Right lobe of liver (tissue), 6 donors: ENCODE results near the gene REG4. TPM values are rescaled to one million over a fixed set of nuclear protein-coding genes. Genes with fewer than 3 reads are reported as not detected.
A peak's percentile ranks its signal among the peaks of the same experiment; 100 is the strongest.
"Not testable (repeated sequence)": the region's sequence is repeated elsewhere in the genome, so short reads cannot be mapped to it uniquely, and the experiment has no call there.

Source experiments
- ATAC-seq, 4 donors: fragments of 200-7000 bp; cut with Tn5 transposase; one replicate each; pipeline ENCODE4 v1.9.1; 2020; ENCODE audit warnings: mild to moderate bottlenecking in 4 of 4, moderate library complexity in 4 of 4
- DNase-seq, 3 donors: peaks; one replicate each; pipeline ENCODE4 v3.0.0-alpha.2; 2020
- H3K27ac ChIP-seq, 3 donors: fragments of 200-600 bp; one replicate each; pipeline ENCODE4 v1.8.0; 2022
- H3K27me3 ChIP-seq, 2 donors: fragments of 200-600 bp; one replicate each; pipeline ENCODE4 v1.8.0; 2022
- H3K36me3 ChIP-seq, 4 donors: fragments of 200-600 bp; sonication (generic) in 1 of 4; one replicate each; pipeline versions ENCODE4 v1.5.1 to v1.8.0; 2017 to 2022; ENCODE audit warnings: control low read depth in 1 of 4
- H3K4me1 ChIP-seq, 4 donors: fragments of 200-600 bp; sonication (generic) in 1 of 4; one replicate each; pipeline versions ENCODE4 v1.5.1 to v1.8.0; 2017 to 2022; ENCODE audit warnings: control low read depth in 1 of 4
- H3K4me3 ChIP-seq, 3 donors: fragments of 200-600 bp; one replicate each; pipeline ENCODE4 v1.8.0; 2022
- H3K9me3 ChIP-seq, 4 donors: fragments of 200-600 bp; sonication (generic) in 1 of 4; one replicate each; pipeline versions ENCODE4 v1.5.1 to v1.8.0; 2017 to 2022; ENCODE audit warnings: control low read depth in 1 of 4
- POLR2A ChIP-seq: fragments of 450-650 bp; IDR thresholded peaks from one replicate; pipeline ENCODE4 v1.6.1; 2017; ENCODE audit warnings: antibody characterized with exemption, mild to moderate bottlenecking
- WGBS: methylation state at CpG from one replicate; pipeline ENCODE4 v1.1.6; 2018; ENCODE audit warnings: low coverage, low lambda C conversion rate; ENCODE audit not compliant: insufficient coverage; ENCODE audit errors: missing lambda C conversion rate; 5-methylcytosine and 5-hydroxymethylcytosine counted together
- intact Hi-C, 2 donors: fragments of 100-400 bp; cut with DNase I; formaldehyde crosslinking; loops; one replicate each; pipeline versions ENCODE4 v1.11.2 to v1.14.1; 2022
- long read RNA-seq: library from polyadenylated mRNA; unstranded; transcript quantifications from one replicate; pipeline ENCODE4 v2.0.0, GENCODE V29; 2019
- total RNA-seq, 6 experiments: library from RNA; depleted of rRNA in 2 of 6; stranded (reverse); fragments of >200 nt in 2 of 6; fragmentation: NEBNext Ultra II Directional in 3 of 6; extraction: Animal tissue kit (Norgen Biotek cat#: 25700) in 3 of 6; gene quantifications; one replicate each; pipeline versions ENCODE4 v1.1.0 to v1.2.4, GENCODE V29; 2016 to 2023
- TF ChIP-seq, protein P1 (sequence below), 4 donors: fragments of 200-600 bp in 3 of 4; fragments of 450-650 bp in 1 of 4; IDR thresholded peaks; one replicate each; pipeline versions ENCODE4 v1.5.1 to v1.8.0; 2016 to 2022; ENCODE audit warnings: antibody characterized with exemption in 4 of 4, mild to moderate bottlenecking in 2 of 4
- donor health status: DM: no; HTN: yes; CAD: no.
- donor health status: DM: no; HTN: no; CAD: no.
- donor health status: DM: no; HTN: no; CAD: no.
- donor health status: DM: no; HTN: yes; CAD: no.
- donor health status: DM: no; HTN: yes; CAD: no.

The REG4 gene
- under 1 TPM in 1 of 6 experiments, not detected in 5; 0.20 TPM for total RNA-seq
- long read RNA-seq: 0 reads

DNA sequence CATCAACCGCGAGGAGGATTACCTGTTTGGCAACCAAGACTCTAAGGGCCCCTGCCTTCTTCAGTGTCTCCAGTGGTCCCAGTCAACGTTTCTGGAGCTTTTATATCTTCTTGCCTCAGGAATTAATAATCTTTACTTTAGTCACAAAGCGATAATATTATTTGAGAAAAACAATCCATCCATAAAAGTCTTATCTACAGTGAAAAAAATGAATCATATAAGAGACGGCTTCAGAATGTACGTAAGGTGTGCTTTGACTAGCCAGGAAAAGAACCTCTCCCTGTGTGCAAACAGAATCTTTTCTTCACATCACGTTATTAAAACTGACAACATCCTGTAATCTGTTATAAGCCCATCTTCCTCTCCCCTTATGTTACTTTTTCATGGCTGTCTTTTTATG, at the start of gene REG4:
Gene REG4 (minus strand): TSS at position 74 of the 400 bp plus-strand sequence. CDS start 2,691 bp downstream, outside the sequence.
- DNase-seq: no peak
- WGBS: 82% methylated on average over 7 of the region's 7 CpGs
- H3K4me3 ChIP-seq: no peak within 1 kb of the TSS

DNA sequence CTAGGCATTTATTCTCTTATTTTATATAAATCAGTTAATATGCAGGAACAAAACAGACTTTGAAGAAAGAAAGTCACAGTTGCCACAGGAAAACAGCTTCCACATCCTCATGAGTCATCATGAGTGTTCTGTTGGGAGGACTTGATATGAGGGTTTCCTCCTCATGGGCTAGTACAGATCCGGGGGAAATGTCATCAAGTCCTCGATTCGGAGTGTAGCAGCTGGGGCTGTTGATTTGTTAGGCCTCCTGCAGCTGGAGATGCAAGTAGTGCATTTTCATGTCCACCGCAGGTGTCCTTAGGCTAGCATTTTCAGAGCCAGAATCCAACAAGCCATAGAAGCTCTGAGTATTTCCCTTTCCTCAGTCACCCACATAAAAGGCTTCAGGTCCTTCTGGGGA, 48.4 kb upstream of the REG4 start:
- WGBS: no CpG with 5 or more reads among the region's 4 CpGs
- peak in 1 of 4 donors; percentile 37 for ATAC-seq
- no peak overlapping the region for H3K27ac ChIP-seq

More for the DNA sequence above, at the start of gene REG4:
- no peaks in the 10 kb centered on the region for H3K27me3 ChIP-seq
- TF ChIP-seq, protein P1, sequence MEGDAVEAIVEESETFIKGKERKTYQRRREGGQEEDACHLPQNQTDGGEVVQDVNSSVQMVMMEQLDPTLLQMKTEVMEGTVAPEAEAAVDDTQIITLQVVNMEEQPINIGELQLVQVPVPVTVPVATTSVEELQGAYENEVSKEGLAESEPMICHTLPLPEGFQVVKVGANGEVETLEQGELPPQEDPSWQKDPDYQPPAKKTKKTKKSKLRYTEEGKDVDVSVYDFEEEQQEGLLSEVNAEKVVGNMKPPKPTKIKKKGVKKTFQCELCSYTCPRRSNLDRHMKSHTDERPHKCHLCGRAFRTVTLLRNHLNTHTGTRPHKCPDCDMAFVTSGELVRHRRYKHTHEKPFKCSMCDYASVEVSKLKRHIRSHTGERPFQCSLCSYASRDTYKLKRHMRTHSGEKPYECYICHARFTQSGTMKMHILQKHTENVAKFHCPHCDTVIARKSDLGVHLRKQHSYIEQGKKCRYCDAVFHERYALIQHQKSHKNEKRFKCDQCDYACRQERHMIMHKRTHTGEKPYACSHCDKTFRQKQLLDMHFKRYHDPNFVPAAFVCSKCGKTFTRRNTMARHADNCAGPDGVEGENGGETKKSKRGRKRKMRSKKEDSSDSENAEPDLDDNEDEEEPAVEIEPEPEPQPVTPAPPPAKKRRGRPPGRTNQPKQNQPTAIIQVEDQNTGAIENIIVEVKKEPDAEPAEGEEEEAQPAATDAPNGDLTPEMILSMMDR (IDR thresholded peaks at IDR 0.05): no peak
- no peak for TF ChIP-seq POLR2A
- peaks cover 0 to 17% (median 6%) of the 10 kb centered on the region in 4 donors for H3K4me1 ChIP-seq
- peak within 1 kb of the TSS in 2 of 3 donors; percentile 7 to 55 for H3K27ac ChIP-seq
- no peak for ATAC-seq
- intact Hi-C loops: no loop called here
- no peaks in the 10 kb centered on the region for H3K9me3 ChIP-seq
- no peaks in the 10 kb centered on the region for H3K36me3 ChIP-seq

DNA sequence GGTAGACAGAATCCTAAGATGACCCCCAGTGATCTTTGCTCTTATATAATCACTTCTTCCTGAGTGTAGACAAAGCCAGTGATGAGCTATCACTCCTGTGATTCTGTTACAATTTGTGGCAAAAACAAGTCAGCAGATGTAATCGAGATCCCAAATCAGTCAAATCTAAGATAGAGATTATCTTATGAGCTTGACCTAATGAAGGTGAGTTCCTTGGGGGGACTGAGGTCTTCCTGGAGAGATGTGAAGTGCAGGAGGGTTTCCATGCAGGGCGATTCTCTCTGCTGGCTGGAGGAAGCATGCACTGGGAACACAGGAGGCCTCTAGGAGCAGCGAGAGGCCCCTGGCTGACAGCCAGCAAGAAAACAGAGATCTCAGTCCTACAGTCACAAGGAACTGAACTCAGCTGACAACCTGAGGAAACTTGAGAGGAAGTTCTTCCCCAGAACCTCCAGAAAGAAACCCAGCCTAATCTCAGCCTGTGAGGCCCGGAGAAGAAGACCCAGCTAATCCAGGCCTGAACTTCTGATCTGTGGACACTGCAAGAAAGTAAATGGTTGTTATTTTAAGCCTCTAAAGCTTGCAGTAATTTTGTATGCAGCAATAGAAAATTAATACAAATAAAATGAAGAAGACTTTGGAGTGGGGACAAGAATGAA, 47.4 kb upstream of the REG4 start:
- 72% methylated on average over 3 of the region's 4 CpGs for WGBS
- H3K9me3 ChIP-seq, H3K4me1 ChIP-seq, H3K27me3 ChIP-seq, ATAC-seq, H3K36me3 ChIP-seq, H3K27ac ChIP-seq, H3K4me3 ChIP-seq, DNase-seq, intact Hi-C loops: not testable (repeated sequence)

More for the DNA sequence above, 48.4 kb upstream of the REG4 start:
- H3K9me3 ChIP-seq: no peaks in the 10 kb centered on the region
- DNase-seq: no peak
- H3K4me1 ChIP-seq: no peaks in the 10 kb centered on the region
- intact Hi-C loops: no loop called here
- TF ChIP-seq, protein P1 (IDR thresholded peaks at IDR 0.05): no peak
- TF ChIP-seq POLR2A: no peak
- no peaks in the 10 kb centered on the region for H3K27me3 ChIP-seq
- no peak overlapping the region for H3K4me3 ChIP-seq
- H3K36me3 ChIP-seq: no peaks in the 10 kb centered on the region

DNA sequence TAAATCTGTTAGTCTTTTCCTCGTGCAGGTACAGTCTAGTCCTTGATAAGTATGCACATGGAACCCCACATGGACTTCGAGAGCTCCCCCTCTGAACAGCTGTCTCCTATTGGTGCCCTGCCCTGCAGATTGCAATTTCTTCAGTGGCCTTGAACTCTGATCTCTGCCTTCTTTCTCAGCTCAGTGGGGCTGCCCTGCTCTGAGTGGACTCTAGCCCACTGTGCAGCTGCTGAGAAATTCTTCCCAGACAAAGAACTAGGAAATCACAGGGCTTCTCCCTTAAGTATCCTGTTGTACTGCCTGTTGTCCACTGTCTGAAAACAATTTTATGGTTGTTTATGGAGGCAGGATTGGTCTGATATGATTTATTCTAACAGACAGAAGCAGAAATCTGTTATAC, 46.9 kb upstream of the REG4 start:
- H3K36me3 ChIP-seq: no peaks in the 10 kb centered on the region
- H3K4me3 ChIP-seq: no peak overlapping the region
- H3K4me1 ChIP-seq: no peaks in the 10 kb centered on the region
- no peak for ATAC-seq
- intact Hi-C loops: no loop called here
- H3K27me3 ChIP-seq: no peaks in the 10 kb centered on the region
- no peak for DNase-seq
- no peak overlapping the region for H3K27ac ChIP-seq
- H3K9me3 ChIP-seq: no peaks in the 10 kb centered on the region
- TF ChIP-seq POLR2A: no peak
- TF ChIP-seq, protein P1 (IDR thresholded peaks at IDR 0.05): no peak
- WGBS: 93% methylated on average over 2 of the region's 2 CpGs

DNA sequence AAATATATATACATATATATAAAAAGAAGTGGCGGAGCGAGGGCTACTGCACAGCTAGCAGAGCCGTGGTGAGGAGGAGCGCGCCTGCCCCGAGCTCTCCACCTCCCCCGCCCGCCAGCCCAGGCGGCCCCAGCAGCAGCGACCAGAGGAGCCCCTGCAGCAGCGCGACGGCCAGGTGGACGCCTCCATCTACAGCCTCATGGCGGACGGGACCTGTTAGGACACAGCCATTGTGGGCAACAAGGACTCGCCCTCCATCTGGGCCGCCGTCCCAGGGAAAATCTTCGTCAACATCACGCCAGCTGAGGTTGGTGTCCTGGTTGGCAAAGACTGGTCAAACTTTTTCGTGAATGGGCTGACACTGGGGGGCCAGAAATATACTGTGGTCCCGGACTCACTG, 41.9 kb upstream of the REG4 start:
- intact Hi-C loops: no loop called here

More for the DNA sequence above, 41.9 kb upstream of the REG4 start:
- Histone ChIP-seq H3K36me3 (no peaks in the 10 kb centered on the region), H3K27ac (no peak overlapping the region), H3K27me3 (no peaks in the 10 kb centered on the region), H3K4me3 (no peak overlapping the region), H3K9me3 (no peaks in the 10 kb centered on the region), H3K4me1 (no peaks in the 10 kb centered on the region)
- ATAC-seq (no peak), DNase-seq (no peak)
- TF ChIP-seq, protein P1 (IDR thresholded peaks at IDR 0.05): no peak
- no peak for TF ChIP-seq POLR2A
- 97% methylated on average over 7 of the region's 23 CpGs for WGBS
